DOHH2 (cell line): Measurements from ENCODE around the gene WDR41.

ENCODE experiments used
- EZH2phosphoT487 ChIP-seq: fragments of 200-600 bp; sonication (generic); IDR thresholded peaks from 2 replicates; pipeline ENCODE4 v1.6.1; 2017; ENCODE audit warnings: borderline replicate concordance, mild to moderate bottlenecking, antibody characterized with exemption, low read length, moderate library complexity, mixed read lengths
- TF ChIP-seq, protein P1 (sequence below): fragments of 200-600 bp; sonication (generic); IDR thresholded peaks from one replicate; pipeline ENCODE4 v1.5.1; 2014; ENCODE audit warnings: antibody characterized with exemption, mild to moderate bottlenecking, low read depth, low read length; ENCODE audit not compliant: poor library complexity, severe bottlenecking

DNA sequence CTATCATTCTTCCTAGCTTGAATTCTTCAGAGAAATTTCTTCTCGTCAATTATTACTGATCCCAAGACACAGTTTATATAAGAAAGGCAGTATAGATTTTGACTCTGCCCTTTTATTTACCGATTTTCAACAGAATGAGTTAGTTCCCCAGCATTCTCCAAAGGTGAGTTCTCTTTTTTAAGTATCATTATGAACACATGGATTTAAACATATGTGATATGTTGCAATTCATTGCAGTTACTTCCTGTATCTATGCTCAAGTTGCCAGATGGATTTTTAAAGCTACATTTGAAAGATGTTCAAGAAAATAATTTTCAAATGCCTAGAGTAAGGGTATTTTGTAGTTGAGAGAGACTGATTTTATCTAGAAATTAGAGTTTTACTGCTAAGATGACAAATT is 8.4 kb downstream of the WDR41 start:
- TF ChIP-seq, protein P1, sequence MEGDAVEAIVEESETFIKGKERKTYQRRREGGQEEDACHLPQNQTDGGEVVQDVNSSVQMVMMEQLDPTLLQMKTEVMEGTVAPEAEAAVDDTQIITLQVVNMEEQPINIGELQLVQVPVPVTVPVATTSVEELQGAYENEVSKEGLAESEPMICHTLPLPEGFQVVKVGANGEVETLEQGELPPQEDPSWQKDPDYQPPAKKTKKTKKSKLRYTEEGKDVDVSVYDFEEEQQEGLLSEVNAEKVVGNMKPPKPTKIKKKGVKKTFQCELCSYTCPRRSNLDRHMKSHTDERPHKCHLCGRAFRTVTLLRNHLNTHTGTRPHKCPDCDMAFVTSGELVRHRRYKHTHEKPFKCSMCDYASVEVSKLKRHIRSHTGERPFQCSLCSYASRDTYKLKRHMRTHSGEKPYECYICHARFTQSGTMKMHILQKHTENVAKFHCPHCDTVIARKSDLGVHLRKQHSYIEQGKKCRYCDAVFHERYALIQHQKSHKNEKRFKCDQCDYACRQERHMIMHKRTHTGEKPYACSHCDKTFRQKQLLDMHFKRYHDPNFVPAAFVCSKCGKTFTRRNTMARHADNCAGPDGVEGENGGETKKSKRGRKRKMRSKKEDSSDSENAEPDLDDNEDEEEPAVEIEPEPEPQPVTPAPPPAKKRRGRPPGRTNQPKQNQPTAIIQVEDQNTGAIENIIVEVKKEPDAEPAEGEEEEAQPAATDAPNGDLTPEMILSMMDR, result no peak
- no peak for TF ChIP-seq EZH2phosphoT487
